Upper lobe of left lung (tissue), 6 donors: ENCODE measurements around the gene ZCCHC7. TPM values are rescaled to one million over a fixed set of nuclear protein-coding genes. Genes with fewer than 3 reads are reported as not detected.
A peak's percentile ranks its signal among the peaks of the same experiment; 100 is the strongest.

Experiments
- ATAC-seq, 2 donors: fragments of 200-7000 bp; cut with Tn5 transposase; one replicate each; pipeline ENCODE4 v1.9.1; 2022; ENCODE audit warnings: mild to moderate bottlenecking in 2 of 2, moderate library complexity in 2 of 2; ENCODE audit not compliant: low FRiP score in 2 of 2
- DNase-seq, 2 donors: peaks; one replicate each; pipeline ENCODE4 v3.0.0-alpha.2; 2019 to 2020
- H3K27ac ChIP-seq, 4 donors: fragments of 200-600 bp; sonication (generic); one replicate each; pipeline ENCODE4 v1.5.1; 2016 to 2019
- H3K27me3 ChIP-seq, 4 donors: fragments of 200-600 bp; sonication (generic); one replicate each; pipeline ENCODE4 v1.5.1; 2017 to 2019
- H3K36me3 ChIP-seq, 4 donors: fragments of 200-600 bp; sonication (generic); one replicate each; pipeline ENCODE4 v1.5.1; 2016 to 2019
- H3K4me1 ChIP-seq, 4 donors: fragments of 200-600 bp; sonication (generic); one replicate each; pipeline ENCODE4 v1.5.1; 2018 to 2019
- H3K4me3 ChIP-seq, 4 donors: fragments of 200-600 bp; sonication (generic); one replicate each; pipeline ENCODE4 v1.5.1; 2017 to 2019; ENCODE audit warnings: mild to moderate bottlenecking in 2 of 4, moderate library complexity in 1 of 4
- H3K9me3 ChIP-seq, 4 donors: fragments of 200-600 bp; sonication (generic); one replicate each; pipeline ENCODE4 v1.5.1; 2018 to 2019
- EP300 ChIP-seq, 4 donors: sonication (generic); formaldehyde crosslinking; IDR thresholded peaks; one replicate each; pipeline ENCODE4 v1.5.1; 2017; ENCODE audit warnings: antibody characterized with exemption in 4 of 4, control low read depth in 2 of 4
- POLR2A ChIP-seq, 4 donors: fragments of 450-650 bp; IDR thresholded peaks; one replicate each; pipeline ENCODE4 v1.5.1; 2016 to 2017; ENCODE audit warnings: antibody characterized with exemption in 4 of 4, mild to moderate bottlenecking in 2 of 4
- POLR2AphosphoS5 ChIP-seq, 2 donors: sonication (generic); formaldehyde crosslinking; IDR thresholded peaks; one replicate each; pipeline ENCODE4 v1.5.1; 2017; ENCODE audit warnings: antibody characterized with exemption in 2 of 2
- WGBS, 2 donors: methylation state at CpG; one replicate each; pipeline ENCODE4 v1.1.5; 2017 to 2018; 5-methylcytosine and 5-hydroxymethylcytosine counted together
- total RNA-seq, 6 donors: library from RNA; depleted of rRNA in 4 of 6; stranded (reverse); fragments of >200 nt in 4 of 6; gene quantifications; one replicate each; pipeline versions ENCODE4 v1.1.0 to v1.2.1, GENCODE V29; 2016 to 2021
- TF ChIP-seq, protein P1 (sequence below), 6 experiments: fragments of 450-650 bp in 4 of 6; fragments of 200-600 bp in 2 of 6; sonication (generic) in 2 of 6; IDR thresholded peaks; one replicate each; pipeline ENCODE4 v1.5.1; 2016 to 2019; ENCODE audit warnings: antibody characterized with exemption in 6 of 6
- donor health status: DM: no; HTN: no; CAD: no; lungs with moderate emphysema.
- donor health status: DM: no; HTN: yes; CAD: no; lungs with severe emphysema.

Gene ZCCHC7
- total RNA-seq, 6 donors from 2014 or later = 11.1 to 44.0 (median 18.7) TPM

DNA sequence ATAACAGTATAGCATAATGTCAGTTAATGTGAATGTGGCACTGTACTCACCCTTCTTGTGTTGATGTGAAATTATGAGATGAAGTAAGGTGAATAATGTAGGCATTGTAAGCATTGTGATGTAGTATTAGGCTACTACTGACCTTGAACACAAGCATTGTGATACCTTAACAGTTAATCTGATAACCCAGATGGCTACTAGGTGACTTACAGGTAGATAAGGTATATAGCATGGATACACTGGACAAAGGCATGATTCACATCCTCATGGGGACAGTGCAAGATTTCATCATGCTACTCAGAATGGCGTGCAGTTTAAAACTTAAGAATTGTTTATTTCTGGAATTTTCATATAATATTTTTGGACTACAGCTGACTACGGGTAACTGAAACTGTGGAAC is 134.8 kb downstream of the ZCCHC7 start:
- no peak overlapping the region for H3K27ac ChIP-seq
- no peaks in the 10 kb centered on the region for H3K4me1 ChIP-seq
- H3K4me3 ChIP-seq = no peak overlapping the region
- H3K9me3 ChIP-seq = no peaks in the 10 kb centered on the region
- DNase-seq (no peak), ATAC-seq (no peak)
- 99 to 100% methylated on average over 2 of the region's 2 CpGs for WGBS, 2 donors
- no peaks in the 10 kb centered on the region for H3K36me3 ChIP-seq
- TF ChIP-seq POLR2A (IDR thresholded peaks at IDR 0.05) (no peak), POLR2AphosphoS5 (IDR thresholded peaks at IDR 0.05) (no peak), EP300 (IDR thresholded peaks at IDR 0.05) (no peak)
- TF ChIP-seq, protein P1, sequence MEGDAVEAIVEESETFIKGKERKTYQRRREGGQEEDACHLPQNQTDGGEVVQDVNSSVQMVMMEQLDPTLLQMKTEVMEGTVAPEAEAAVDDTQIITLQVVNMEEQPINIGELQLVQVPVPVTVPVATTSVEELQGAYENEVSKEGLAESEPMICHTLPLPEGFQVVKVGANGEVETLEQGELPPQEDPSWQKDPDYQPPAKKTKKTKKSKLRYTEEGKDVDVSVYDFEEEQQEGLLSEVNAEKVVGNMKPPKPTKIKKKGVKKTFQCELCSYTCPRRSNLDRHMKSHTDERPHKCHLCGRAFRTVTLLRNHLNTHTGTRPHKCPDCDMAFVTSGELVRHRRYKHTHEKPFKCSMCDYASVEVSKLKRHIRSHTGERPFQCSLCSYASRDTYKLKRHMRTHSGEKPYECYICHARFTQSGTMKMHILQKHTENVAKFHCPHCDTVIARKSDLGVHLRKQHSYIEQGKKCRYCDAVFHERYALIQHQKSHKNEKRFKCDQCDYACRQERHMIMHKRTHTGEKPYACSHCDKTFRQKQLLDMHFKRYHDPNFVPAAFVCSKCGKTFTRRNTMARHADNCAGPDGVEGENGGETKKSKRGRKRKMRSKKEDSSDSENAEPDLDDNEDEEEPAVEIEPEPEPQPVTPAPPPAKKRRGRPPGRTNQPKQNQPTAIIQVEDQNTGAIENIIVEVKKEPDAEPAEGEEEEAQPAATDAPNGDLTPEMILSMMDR (IDR thresholded peaks at IDR 0.05) = no peak
- H3K27me3 ChIP-seq = no peaks in the 10 kb centered on the region

DNA sequence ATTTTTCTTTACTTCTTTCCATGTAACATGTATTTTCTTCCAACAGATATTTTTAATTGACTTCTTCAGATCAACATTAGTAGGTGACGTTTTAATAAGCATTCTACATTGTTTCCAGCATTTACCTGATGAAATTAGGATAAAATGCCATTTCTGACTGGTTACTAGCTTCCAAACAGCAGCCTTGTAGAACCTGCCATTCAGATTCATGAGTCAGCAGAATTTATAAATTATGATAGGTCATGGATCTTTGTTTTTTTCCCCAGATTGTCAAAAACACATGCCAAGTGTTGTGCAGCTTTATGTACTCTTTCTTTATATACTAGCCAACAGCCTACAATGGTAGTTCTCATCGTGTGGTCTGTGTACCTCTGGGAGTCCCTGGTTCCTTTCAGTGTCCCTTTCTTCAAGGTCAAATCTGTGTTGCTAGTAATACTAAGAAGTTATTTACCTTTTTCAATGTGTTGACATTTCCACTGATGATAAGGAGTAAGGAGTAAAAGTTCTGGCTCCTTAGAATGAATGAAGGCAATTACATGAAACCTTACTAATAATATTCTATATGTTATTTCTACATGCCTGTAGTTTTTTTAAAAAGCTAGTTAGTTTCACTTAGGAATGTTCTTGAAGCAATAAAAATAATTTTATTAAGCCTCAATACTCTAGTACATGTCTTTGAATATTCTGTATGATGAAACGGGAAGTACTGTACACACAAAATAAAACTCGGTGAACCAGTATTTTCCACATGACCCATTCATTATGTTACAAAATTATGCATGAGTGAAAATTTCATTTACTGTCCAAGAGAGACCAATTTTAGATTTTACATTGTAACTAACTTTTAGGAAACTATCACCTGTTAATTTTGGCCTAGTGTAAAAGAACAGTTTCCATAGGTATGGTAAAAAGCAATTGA is 135.8 kb downstream of the ZCCHC7 start:
- 69 to 94% methylated on average over 4 of the region's 4 CpGs for WGBS, 2 donors
- Histone ChIP-seq H3K27me3 (no peaks in the 10 kb centered on the region), H3K36me3 (no peaks in the 10 kb centered on the region), H3K9me3 (no peaks in the 10 kb centered on the region), H3K4me1 (no peaks in the 10 kb centered on the region), H3K4me3 (no peak overlapping the region), H3K27ac (no peak overlapping the region)
- ATAC-seq = no peak
- no peak for DNase-seq
- TF ChIP-seq POLR2A (IDR thresholded peaks at IDR 0.05) (no peak), POLR2AphosphoS5 (IDR thresholded peaks at IDR 0.05) (no peak), EP300 (IDR thresholded peaks at IDR 0.05) (no peak)
- TF ChIP-seq, protein P1 (IDR thresholded peaks at IDR 0.05) = no peak

DNA sequence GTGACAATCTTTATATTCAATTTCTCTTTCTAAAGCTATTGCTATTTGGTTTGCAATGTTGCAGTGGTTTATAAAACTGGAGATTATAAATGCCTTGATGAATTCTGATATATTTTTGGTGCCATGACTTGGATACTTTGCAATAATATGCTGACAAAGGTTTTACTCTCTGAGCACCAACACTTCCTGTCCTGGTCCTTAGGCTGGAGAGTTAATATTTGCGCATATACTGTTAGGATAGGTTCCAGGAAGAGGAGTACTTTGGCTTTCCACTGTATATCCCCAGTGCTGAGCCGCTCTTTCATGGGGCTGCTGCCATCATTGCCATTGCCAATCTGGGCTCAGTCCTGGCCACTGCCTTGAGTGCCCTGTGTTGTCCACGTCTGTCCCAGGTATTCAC is 139.6 kb downstream of the ZCCHC7 start:
- DNase-seq (no peak), ATAC-seq (no peak)
- TF ChIP-seq POLR2AphosphoS5 (IDR thresholded peaks at IDR 0.05) (no peak), POLR2A (IDR thresholded peaks at IDR 0.05) (no peak), EP300 (IDR thresholded peaks at IDR 0.05) (no peak)
- TF ChIP-seq, protein P1 (IDR thresholded peaks at IDR 0.05) = no peak
- Histone ChIP-seq H3K36me3 (no peaks in the 10 kb centered on the region), H3K4me3 (no peak overlapping the region), H3K4me1 (no peaks in the 10 kb centered on the region), H3K27me3 (no peaks in the 10 kb centered on the region), H3K27ac (no peak overlapping the region), H3K9me3 (no peaks in the 10 kb centered on the region)
- WGBS, 2 donors = 86 to 97% methylated on average over 3 of the region's 3 CpGs

DNA sequence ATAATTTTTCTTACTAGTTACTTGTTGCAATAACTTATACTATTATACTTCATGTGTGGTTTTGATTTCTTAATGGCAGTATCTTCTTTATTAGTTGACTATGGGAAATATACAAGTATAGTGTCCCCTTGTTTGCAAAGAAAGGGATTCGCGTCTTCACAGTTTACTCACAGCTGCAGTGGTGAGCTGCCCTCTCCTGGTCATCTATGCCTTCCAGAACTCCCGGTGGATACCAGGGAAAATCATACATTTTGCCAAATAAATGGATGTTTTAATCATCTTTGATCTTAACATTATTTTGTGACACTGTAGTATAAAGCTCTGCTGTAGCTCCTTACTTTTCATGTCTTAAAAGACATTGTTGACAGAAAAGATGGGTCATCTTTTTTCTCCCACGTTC is 142.0 kb downstream of the ZCCHC7 start:
- H3K36me3 ChIP-seq = no peaks in the 10 kb centered on the region
- no peak for TF ChIP-seq POLR2AphosphoS5 (IDR thresholded peaks at IDR 0.05)
- TF ChIP-seq, protein P1 (IDR thresholded peaks at IDR 0.05) = peak in 1 of 6 experiments; percentile 8
- H3K4me3 ChIP-seq = no peak overlapping the region
- no peaks in the 10 kb centered on the region for H3K27me3 ChIP-seq
- ATAC-seq (no peak), DNase-seq (no peak)
- H3K27ac ChIP-seq = no peak overlapping the region
- 79 to 86% methylated on average over 4 of the region's 4 CpGs for WGBS, 2 donors
- H3K4me1 ChIP-seq = no peaks in the 10 kb centered on the region
- H3K9me3 ChIP-seq = no peaks in the 10 kb centered on the region

DNA sequence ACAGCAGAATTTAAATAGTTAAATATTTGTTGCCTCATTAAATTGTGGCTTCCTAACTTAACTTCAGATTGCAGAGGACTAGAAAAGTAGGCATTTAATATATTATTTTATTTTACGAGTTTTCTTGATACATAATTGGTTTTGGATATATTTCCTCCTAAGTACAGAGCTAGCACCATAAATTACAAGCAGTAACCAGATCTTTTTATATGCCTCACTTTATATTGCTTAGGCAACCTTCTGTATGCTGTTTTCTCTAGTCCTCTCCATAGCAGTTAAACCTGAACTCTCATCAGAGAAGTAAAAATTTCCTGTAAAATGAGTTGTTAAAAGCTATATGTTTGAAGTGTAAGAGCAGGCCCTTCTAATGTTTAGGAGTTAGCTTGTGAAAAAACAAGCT is 144.2 kb downstream of the ZCCHC7 start:
- WGBS, 2 donors = 93% methylated on average over 1 of the region's 1 CpG
- ATAC-seq = no peak
- Histone ChIP-seq H3K27ac (no peak overlapping the region), H3K4me1 (no peaks in the 10 kb centered on the region), H3K36me3 (no peaks in the 10 kb centered on the region), H3K27me3 (no peaks in the 10 kb centered on the region), H3K4me3 (no peak overlapping the region), H3K9me3 (no peaks in the 10 kb centered on the region)
- TF ChIP-seq POLR2A (IDR thresholded peaks at IDR 0.05) (no peak), EP300 (IDR thresholded peaks at IDR 0.05) (no peak), POLR2AphosphoS5 (IDR thresholded peaks at IDR 0.05) (no peak)
- TF ChIP-seq, protein P1 (IDR thresholded peaks at IDR 0.05) = no peak
- no peak for DNase-seq
